Hepatocyte (in vitro differentiated cells): ENCODE results near the gene GNL2.

Source experiments
- CTCF ChIP-seq: fragments of 200-600 bp; sonication (generic); IDR thresholded peaks from 2 replicates; pipeline ENCODE4 v1.5.1; 2016; ENCODE audit warnings: antibody characterized with exemption, mild to moderate bottlenecking; ENCODE audit not compliant: poor library complexity
- EZH2 ChIP-seq: fragments of 200-600 bp; sonication (generic); IDR thresholded peaks from 2 replicates; pipeline ENCODE4 v1.6.1; 2016; ENCODE audit warnings: antibody characterized with exemption, mild to moderate bottlenecking, borderline replicate concordance

GRCh38 chr1:37621326-37621870 lies 25.7 kb upstream of the GNL2 start:
- no peak for TF ChIP-seq CTCF
- TF ChIP-seq EZH2: no peak
